ENCODE data around the gene APOLD1. TPM values are rescaled to one million over a fixed set of nuclear protein-coding genes. Genes with fewer than 3 reads are reported as not detected.

Gene APOLD1
- total RNA-seq = 44.7 TPM

DNA sequence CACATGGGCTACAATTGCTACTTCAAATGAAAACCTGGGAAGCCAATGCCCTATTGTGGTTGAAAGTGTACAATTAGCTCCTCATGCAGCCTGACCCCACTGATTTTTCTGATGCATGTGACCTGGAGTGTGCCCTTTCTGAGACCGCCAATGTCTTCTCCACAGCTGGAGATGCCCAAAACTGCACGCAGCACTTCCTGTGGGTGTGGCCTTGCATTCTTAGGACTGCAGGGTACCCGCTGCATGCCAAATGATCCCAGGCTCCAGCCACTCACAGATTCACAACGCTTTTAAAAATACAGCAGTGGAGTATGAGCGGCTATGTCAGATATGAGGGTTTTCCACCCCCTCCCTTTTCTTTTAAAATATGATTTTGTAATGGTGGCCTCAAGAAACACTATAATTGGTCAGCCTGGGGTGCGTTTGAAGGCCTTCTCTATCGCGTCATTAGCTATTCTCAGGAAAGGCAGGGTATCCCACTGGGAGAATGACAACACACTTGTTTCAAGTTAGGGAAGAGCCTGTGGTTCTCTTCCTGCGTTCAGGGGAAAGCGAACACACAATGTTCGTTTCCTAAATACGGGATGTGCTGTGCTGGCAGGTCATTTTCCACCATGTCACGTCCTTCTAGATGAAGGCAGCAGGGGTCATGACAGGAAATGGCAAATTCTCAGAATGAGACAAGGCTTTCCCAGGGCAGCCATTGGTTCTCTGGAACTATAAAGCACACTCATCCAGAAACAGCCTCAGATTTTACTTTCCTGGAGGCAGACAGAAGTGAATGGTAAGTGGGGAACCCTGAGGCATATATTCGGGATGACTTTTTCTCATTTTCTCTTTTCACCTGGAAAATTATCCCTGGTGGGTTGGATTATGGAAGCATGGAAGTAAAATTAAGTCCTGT is at the start of gene APOLD1:
Gene APOLD1 (plus strand): TSS at position 749 of the 904 bp plus-strand sequence. CDS start 33 bp downstream, at position 782.

DNA sequence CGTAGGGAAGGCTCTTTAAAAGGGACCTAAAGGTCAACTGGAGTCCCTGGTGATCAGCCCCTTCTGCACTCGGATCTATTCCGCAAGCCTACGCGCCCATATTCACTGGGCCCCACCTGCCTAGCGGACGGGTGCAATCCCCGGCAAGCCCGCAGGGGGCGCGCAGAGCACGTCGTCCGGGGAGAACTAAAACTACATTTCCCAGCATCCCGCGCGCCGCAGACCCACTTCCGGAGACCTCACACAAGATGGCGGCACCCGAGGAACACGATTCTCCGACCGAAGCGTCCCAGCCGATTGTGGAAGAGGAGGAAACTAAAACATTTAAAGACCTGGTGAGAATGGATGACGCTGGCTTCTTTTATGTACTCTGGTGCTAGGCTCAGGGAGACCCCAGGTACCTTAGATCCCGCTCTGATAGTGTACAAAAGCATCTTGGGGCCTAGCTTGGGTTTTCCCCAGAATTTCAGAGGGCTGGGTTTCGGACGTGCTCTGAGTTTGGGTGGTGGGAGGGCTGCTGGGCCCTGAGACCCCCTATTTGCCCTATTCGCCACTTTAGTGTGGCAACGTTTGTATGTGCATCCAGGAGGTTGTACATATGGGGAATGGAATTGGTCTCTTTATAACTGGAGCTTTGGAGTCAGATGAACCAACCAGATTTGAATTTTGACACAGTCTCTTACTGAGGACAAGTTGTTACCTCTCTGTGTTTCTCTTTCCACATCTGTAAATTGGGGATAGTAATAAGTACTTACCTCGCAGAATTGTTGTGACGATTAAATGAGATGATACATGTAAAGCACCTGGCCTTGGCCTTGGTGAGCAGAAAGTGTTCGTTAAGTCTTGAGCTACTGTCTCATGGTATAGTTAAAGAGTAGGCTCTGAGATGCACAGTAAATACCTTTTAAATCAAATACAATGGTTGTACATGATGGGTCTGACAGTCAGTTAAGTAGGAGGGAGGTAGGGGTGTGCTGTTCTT is 28.0 kb downstream of the APOLD1 start, which contains the start of gene DDX47:
Gene DDX47 (plus strand): TSS at position 227 of the 982 bp plus-strand sequence. CDS start 22 bp downstream, at position 249.

Other genes with a start within 250 kb of the APOLD1 start
- 46.8 TPM for gene DUSP16, start 222.8 kb upstream of the APOLD1 start, total RNA-seq
- gene CREBL2, start 173.8 kb upstream of the APOLD1 start, total RNA-seq = 53.1 TPM
- 7.3 TPM for gene GPR19, start 89.5 kb upstream of the APOLD1 start, total RNA-seq
- gene CDKN1B, start 68.3 kb upstream of the APOLD1 start, total RNA-seq = 165 TPM
- 89.3 TPM for gene DDX47, start 27.7 kb downstream of the APOLD1 start, total RNA-seq
- 6.4 TPM for gene GPRC5A, start 105.9 kb downstream of the APOLD1 start, total RNA-seq
- not detected for gene GPRC5D, start 166.5 kb downstream of the APOLD1 start, total RNA-seq
- 20.7 TPM for gene HEBP1, start 214.6 kb downstream of the APOLD1 start, total RNA-seq